ENCODE results near the gene SLC12A1.

The SLC12A1 gene

GRCh38 chr15:48242535-48242934, 36.4 kb downstream of the SLC12A1 start:
- DNase-seq (ENCODE audit: low spot score): no peak

DNA sequence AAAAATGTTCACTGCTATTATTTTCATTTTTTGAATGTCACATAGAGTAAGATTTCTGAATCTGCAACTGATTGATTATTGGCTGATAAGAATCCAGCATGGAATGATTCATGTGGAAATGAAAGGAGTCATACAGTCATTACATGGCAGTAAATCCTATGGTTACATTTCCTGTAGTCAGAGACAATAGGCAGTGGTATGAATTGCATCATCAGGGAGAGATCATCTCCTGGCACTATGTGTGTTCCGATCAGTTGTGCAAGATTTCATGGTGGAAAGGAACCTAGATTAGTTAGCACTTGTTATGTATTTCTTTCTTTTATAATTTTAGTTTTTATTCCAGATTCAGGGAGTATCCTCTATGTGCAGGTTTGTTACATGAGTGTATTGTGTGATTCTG, 38.8 kb downstream of the SLC12A1 start:
- no peak for DNase-seq (ENCODE audit: low spot score)

DNA sequence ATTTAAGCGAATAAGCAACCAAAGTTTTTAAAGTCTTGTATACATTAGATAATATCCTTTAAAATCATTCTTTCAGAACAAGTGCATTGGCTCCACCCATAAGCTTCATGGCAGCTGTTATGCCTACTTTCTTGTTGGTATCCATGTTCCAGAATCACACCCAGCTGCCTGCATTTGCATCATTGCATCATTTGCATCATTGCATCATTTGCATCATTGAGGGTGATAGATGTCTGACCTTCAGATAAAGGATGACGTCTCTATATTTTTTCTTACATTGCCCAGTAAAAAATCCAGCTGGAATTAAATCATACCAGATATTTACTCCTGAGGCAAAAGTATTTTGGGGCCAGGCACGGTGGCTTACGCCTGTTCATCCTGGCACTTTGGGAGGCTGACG, 42.3 kb downstream of the SLC12A1 start:
- DNase-seq (ENCODE audit: low spot score): no peak

DNA sequence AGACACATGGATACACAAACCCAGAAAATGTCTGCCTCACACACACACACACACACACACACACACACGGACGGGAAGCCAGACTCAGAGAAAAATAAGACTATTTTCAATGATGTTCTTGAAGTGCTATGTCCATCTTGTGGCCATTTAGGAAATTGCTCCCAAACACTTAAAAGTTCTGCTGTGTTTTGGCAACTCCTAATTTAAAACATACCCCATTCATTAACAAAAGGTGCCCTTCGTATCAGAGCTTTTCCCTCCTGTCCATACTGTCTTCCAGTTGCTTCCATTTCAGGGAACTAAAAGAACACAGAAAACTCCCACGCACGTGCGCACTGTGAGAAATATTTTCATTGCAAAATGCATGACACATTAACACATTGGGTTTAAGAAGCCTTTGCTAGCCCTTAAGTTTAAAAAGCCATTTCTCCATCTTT, 44.6 kb downstream of the SLC12A1 start:
- DNase-seq (ENCODE audit: low spot score): no peak

GRCh38 chr15:48253172-48253571, 47.1 kb downstream of the SLC12A1 start:
- DNase-seq (ENCODE audit: low spot score): no peak

GRCh38 chr15:48265135-48265534, 59.0 kb downstream of the SLC12A1 start:
- no peak for DNase-seq (ENCODE audit: low spot score)

GRCh38 chr15:48266024-48266689, 60.1 kb downstream of the SLC12A1 start:
- no peak for DNase-seq (ENCODE audit: low spot score)

GRCh38 chr15:48267766-48268165, 61.7 kb downstream of the SLC12A1 start:
- no peak for DNase-seq (ENCODE audit: low spot score)

DNA sequence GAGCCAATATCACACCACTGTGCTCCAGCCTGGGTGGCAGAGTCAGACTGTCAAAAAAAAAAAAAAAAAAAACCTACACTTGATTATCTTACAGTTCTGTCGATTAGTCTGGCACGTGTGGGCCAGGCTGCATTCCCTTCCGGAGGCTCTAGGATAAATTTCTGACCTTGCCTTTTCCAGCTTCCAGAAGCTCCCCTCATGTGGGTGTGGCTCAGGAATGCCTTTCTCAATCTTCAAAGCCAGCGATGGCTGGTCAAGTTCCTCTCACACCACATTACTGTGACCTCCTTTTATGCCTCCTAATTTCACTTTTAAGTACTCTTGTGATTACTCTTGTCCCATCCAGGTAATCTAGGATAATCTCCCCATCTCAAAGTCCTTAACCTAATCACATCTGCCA, 66.9 kb downstream of the SLC12A1 start:
- DNase-seq (ENCODE audit: low spot score): no peak

GRCh38 chr15:48278666-48279065, 72.6 kb downstream of the SLC12A1 start:
- DNase-seq (ENCODE audit: low spot score): no peak

DNA sequence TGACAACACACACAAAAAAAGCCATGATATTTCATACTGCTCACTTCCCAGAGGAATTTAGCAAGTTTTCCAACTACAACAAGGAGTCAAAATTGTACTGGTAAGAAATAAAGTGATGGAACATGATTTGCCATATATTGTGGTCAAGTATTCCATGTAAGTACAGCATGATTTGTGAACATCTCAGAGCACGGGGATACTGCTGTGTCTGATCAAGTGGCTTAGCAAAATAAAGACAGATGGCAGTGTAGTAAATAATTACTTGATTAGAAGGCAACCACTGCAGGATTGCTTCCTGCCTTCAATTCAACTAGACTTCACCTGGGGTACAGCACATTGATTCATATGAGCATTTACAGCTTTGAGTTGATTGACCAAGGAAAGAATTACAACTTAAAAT, 73.5 kb downstream of the SLC12A1 start:
- DNase-seq (ENCODE audit: low spot score): no peak

- no peak for DNase-seq (ENCODE audit: low spot score)
These were observed 75.6 kb downstream of the SLC12A1 start for GRCh38 chr15:48281674-48282073.

DNA sequence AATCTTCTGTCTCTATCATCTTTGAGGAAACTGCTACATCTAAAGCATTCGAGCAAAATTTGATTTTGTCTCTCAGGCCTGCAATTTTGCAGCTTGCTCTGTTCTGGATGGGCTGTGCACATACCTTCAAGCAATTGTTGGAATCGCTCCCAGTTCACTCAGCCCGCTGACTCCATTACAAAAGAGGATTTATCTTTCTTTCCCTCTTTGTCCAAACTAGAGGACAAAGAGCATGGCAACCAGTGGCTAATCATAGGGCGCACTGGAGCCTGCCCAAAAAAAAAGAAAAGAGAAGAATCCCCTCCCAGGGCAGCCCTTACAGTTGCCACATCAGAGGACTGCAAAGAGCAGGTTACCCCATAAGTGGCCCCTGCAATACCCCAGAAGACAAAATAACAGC, 76.1 kb downstream of the SLC12A1 start:
- no peak for DNase-seq (ENCODE audit: low spot score)

DNA sequence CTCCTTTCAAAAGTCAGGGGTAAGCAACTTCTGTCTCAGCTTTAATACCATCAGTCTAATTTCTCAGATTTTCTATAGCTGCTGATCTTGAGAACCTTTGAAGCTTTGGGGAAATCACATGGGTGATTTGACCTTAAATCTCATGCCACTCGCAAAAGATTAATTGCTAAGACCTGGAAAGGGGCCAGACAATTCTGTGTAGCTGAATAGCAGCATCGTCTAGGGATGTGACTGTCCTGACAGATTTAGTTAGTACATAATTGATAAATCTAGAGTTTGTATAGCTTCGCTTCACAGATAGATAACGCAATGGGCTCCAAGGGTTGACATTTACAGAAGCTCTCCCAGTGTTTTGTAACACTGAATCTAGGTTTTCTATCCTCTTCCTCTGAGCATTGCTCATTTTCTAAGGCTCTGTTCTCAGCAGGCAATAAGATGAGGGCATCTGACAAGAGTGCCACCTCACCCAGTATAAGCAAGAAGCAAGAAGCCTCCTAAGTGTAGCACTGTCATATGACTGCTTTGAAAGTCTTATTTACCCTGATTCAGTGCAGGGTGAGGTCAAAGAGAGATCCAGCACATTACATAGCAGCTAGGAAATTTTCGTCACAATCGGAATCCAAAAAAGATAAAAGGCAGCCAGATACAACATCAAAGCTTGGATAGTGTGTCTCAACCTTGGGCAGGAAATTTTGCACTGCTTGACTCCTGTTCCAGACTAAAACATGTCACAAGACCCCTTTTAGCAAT, 77.5 kb downstream of the SLC12A1 start:
- DNase-seq (ENCODE audit: low spot score): no peak

DNA sequence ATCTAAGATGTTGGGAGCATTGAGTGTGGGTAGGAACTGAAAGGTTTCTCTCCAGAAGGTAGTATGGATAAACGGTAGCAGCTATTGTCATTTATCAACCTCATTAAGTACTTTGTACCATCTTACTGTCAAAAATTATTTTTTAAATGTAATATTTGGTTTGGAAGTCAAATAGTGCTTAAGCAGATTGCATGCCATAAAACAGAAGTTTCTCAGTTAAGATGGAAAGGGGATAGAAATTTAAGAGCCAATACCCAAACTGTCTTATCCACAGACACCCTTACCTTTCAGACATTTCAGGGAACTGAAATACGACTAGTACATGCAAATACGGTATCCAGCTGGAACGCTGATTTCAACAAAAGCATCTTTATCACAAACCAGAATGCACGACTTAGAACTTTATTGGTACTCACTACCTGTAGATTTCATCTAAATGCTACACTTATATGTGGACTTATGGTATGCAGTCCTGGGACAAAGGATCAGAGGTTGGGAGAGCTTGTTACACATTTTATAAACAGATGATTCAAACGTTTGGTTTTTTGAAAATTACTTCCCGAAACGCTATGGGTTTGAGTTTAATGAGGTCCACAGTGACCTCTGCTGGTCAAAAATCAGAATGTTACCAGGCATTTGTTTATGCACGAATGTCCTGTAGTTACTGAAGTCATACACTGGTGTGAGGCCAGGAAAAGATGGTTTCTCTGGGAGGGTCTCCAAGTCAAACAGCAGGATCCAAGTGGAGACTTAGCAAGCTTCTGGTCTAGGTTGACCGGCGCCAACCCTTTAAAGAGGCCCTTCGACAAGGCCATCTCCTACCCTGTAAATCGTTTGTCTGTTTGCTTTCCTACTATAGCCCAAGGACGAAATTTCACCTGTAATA, 79.5 kb downstream of the SLC12A1 start:
- peak; percentile 56 for DNase-seq (ENCODE audit: low spot score)

DNA sequence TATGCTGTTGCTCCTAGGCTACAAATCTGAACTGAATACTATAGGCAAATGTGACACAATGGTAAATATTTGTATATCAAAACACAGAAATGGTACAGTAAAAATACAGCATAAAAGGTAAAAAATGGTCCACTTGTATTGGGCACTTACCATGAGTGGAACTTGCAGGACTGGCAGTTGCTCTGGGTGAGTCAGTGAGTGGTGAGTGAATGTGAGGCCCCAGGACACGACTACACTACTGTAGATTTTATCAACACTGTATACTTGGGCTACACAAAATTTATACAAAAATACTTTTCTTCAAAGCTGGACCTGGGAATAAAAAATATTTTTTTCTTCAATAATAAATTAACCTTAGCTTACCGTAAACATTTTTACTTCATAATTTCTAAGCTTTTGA, 83.5 kb downstream of the SLC12A1 start:
- no peak for DNase-seq (ENCODE audit: low spot score)

DNA sequence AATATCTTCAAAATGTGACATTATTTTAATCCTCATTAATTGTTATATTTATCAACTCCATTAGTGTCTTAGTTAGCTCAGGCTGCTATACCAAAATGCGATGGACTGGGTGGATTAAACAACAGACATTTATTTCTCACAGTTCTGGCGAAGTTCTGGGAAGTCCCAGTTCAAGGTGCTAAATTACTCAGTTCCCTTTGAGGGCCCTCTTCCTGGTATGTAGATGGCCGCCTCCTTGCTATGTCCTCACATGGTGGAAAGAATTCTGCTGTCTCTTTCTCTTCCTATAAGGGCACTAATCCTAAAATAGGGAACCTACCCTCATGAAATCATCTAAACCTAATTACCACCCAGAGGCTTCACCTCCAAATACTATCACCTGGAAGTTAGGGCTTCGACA, 86.4 kb downstream of the SLC12A1 start:
- DNase-seq (ENCODE audit: low spot score): no peak

DNA sequence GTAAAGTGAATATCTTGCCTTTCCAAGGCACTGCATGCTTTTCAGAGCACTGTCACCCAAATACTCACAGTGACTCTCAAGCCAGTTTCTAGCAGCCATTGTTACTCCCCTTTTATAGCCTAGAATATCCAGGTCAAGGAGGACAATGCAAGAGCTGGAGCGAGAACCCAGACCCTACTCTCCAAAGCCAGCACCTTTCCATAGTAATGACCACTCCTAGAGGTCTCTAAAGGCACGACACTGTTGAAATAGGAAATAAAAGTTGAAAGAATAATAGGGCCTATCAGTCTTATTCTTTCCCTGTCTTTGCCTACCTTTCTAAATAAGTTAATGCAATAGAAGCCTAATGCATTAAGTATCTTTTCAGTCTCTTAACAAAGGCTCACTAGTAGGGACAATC, 91.6 kb downstream of the SLC12A1 start:
- no peak for DNase-seq (ENCODE audit: low spot score)

DNA sequence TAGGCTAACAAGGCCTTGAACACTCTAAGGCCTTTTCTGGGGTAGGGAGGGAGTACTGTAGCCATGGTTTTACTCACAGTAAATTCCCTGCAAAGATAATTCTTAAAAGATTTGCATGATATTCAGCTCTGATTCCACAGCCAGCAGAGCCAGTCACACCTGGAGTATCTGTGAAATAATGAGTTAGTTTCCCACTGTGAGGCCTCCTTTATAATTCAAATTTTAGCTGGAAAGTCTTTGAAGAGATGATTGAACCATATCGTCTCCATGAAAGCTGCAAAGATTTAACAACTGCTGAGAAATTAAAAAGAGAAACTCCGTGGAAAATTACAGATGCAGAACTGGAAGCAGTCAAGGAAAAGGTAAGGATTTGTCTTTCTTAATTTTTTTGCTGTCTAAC, 92.8 kb downstream of the SLC12A1 start:
- DNase-seq (ENCODE audit: low spot score): no peak

DNA sequence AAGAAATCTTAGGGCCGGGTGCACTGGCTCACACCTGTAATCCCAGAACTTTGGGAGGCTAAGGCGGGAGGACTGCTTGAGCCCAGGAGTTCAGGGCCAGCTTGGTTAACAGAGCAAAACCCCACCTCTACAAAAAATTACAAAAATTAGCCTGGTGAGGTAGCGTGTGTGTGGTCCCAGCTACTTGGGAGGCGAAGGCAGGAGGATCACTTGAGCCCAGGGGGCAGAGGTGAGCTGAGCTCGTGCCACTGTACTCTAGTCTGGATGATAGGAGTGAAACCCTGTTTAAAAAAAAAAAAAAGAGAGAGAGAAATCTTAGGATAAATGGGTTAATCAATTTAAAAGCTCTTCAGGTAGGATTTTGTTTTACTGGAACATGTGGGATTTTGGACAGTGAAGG, 93.9 kb downstream of the SLC12A1 start:
- DNase-seq (ENCODE audit: low spot score): no peak

DNA sequence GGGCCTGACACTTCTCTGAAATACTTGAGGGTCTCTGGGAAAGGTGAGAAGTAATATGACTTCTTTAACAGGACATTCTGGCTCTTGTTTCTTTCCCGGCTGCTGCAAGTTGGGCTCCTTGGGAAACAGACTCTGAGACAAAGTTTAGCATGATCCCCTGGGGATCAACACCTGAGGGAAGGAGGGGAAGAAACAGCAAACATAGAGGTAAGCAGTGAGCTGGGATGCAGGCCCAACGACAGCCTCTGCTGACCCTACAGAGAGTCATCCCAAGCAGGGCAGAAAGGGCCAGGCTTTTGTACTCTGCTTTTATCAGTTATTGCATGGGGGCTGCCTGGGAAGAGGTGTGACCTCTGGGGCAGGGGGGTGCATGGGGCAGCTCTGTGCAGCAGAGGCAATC, 98.3 kb downstream of the SLC12A1 start:
- no peak for DNase-seq (ENCODE audit: low spot score)

GRCh38 chr15:48306639-48307038, 100.5 kb downstream of the SLC12A1 start:
- DNase-seq (ENCODE audit: low spot score): no peak

DNA sequence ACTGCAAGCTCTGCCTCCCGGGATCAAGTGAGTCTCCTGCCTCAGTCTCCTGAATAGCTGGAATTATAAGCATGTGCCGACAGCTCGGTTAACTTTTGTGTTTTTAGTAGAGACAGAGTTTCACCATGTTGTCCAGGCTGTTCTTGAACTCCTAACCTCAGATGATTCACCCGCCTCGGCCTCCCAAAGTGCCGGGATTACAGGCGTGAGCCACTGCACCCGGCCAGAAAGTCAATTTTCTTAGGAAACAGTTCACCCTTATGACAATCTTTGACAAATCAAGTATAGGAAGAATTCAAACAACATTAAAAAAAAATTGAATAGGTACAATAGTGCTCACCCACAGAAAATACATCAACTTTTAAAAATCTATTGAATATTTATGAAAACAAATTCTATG, 101.5 kb downstream of the SLC12A1 start:
- DNase-seq (ENCODE audit: low spot score): no peak

All from CD4-positive, alpha-beta T cell treated with Interleukin-15 for 4 hours (primary cell).